Stimulated activated CD4-positive, alpha-beta T cell treated with anti-CD3 and anti-CD28 coated beads, Interleukin-1b, Interleukin-23, amount 100 ng/mL, for 1 hour (primary cell): ENCODE measurements around the gene CPT1C.

Source experiments
- DNase-seq, 2 donors: peaks; one replicate each; pipeline ENCODE4 v3.0.0-alpha.2; 2020; ENCODE audit warnings: low read depth in 2 of 2

The CPT1C gene

DNA sequence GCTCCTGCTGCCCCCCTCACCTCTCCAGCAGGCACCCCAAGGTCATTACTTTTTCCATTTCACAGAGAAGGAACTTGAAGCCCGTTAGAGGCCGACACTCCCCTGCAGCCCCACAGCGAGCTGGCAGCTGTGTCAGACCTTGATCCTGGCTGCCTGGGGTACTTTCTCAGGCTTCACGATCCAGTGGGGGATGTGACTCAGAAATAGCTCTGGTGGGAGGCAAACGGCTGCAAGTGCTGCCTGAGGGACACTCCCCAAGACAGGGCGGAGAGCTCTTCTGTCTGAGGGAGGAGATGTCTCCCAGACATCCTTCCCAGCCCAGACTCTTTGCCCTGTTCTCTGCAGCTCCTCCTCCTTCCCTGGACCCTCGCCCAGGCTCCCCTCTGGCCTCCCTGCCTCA, 67.4 kb downstream of the CPT1C start:
- no peak for DNase-seq

DNA sequence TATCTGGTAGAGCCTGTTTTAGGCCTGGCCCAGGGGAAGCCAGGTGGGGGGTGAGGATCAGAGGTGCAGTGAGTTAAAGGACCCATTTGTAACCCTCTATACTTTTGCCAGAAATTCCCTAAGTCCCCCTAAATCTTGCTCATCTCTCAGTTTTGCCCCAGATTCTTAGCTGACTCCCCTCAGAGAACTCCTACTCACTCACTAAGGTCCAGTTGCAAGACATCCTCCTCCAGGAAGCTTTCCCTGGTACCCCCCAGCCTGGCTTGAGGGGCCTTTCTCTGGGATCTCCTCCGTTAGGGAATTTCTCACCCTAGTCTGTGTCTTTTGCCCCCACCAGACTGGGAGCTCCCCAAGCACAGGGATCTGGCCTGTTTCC, 70.3 kb downstream of the CPT1C start:
- no peak for DNase-seq

DNA sequence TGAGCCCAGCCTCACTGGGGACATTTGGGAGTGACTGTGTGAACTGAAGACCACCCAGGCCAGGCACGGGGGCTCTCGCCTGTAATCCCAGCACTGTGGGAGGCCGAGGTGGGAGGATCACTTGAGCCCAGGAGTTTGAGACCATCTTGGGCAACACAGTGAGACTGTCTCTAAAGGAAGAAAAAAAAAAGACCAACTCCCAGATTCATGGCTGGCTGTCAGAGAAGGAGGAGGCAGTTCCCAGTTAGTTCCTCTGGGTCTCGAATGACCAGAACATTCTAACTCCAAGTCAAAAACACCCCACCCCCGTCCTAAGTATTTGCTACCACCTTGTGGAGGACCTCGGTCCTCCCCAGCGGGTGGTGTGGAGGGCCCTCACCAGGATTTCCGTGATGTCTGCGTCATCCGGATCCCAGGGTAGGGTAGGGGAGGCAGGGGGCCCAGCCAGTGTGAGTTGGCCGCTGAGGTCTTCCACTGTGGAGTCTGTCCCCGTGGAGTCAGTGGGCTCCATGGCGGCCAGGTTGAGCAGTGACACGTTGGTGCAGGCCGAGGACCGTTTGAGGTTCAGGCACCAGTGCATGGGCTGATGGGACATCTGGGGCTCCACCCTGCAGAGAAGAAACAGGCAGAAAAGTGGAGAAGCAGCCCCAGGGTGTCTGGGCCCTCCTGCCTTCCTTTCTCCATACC, 70.9 kb downstream of the CPT1C start:
- no peak for DNase-seq

DNA sequence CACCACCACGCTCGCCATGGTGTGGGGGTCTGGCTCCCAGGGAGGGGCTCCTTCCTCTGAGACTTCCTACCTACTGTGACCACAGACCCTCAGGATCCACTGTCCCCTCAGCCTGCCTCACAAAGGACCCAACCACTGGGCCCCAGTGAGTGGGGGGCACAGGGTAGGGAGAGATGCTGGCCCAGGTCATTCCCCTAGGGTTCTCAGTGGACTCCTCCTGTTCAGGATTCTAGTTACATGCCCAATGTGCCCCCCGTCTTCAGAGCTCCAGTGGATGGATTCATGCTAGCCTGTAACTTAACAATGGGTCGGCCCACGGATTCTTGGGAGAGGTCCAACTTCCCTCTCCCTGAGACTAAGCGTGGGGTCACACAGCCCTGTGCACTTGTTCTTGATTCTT, 72.3 kb downstream of the CPT1C start, which contains the start of gene TSKS:
Gene TSKS, minus strand, starts transcription at position 77 of the 400 bp plus-strand sequence. Its CDS starts 59 bp downstream, at position 18.
- DNase-seq = no peak
